ENCODE measurements around the gene TMEM86A. TPM values are rescaled to one million over a fixed set of nuclear protein-coding genes. Genes with fewer than 3 reads are reported as not detected.

TMEM86A gene
- total RNA-seq, result 2.5 and 3.3 TPM in 2 replicates

GRCh38 chr11:18698341-18699268, at the start of gene TMEM86A:
TSS of gene TMEM86A (plus strand) at chr11:18698779. CDS start at chr11:18698887, 108 bp downstream.

GRCh38 chr11:18726040-18726439, 27.5 kb downstream of the TMEM86A start, which contains the start of gene IGSF22:
TSS of gene IGSF22 (minus strand) at chr11:18726188. CDS start at chr11:18724236, 1,952 bp downstream.

Other genes starting within 250 kb of the TMEM86A start
- gene LDHAL6A, start 242.9 kb upstream of the TMEM86A start, total RNA-seq, result not detected in 2 replicates
- gene TSG101, start 171.8 kb upstream of the TMEM86A start, total RNA-seq, result 56.8 and 73.5 TPM in 2 replicates
- 23.8 and 25.7 TPM in 2 replicates for gene UEVLD, start 110.0 kb upstream of the TMEM86A start, total RNA-seq
- 2.9 TPM in 1 of 2 replicates, not detected in the other for gene MISFA, start 99.0 kb upstream of the TMEM86A start, total RNA-seq
- gene SPTY2D1, start 64.4 kb upstream of the TMEM86A start, total RNA-seq, result 19.9 and 26.0 TPM in 2 replicates
- gene IGSF22, start 27.4 kb downstream of the TMEM86A start, total RNA-seq, result not detected in 2 replicates
- gene PTPN5, start 93.0 kb downstream of the TMEM86A start, total RNA-seq, result not detected in 2 replicates
- gene MRGPRX1, start 240.6 kb downstream of the TMEM86A start, total RNA-seq, result not detected in 2 replicates